Measurements from ENCODE around the gene IFT57. TPM values are rescaled to one million over a fixed set of nuclear protein-coding genes. Genes with fewer than 3 reads are reported as not detected.

IFT57 gene
- total and polyA plus RNA-seq, 9 of the 15 experiments (the other 6 are each of a cell fraction or from before 2014, with no cell fraction given): 1.5 to 20.1 (median 9.9) TPM

DNA sequence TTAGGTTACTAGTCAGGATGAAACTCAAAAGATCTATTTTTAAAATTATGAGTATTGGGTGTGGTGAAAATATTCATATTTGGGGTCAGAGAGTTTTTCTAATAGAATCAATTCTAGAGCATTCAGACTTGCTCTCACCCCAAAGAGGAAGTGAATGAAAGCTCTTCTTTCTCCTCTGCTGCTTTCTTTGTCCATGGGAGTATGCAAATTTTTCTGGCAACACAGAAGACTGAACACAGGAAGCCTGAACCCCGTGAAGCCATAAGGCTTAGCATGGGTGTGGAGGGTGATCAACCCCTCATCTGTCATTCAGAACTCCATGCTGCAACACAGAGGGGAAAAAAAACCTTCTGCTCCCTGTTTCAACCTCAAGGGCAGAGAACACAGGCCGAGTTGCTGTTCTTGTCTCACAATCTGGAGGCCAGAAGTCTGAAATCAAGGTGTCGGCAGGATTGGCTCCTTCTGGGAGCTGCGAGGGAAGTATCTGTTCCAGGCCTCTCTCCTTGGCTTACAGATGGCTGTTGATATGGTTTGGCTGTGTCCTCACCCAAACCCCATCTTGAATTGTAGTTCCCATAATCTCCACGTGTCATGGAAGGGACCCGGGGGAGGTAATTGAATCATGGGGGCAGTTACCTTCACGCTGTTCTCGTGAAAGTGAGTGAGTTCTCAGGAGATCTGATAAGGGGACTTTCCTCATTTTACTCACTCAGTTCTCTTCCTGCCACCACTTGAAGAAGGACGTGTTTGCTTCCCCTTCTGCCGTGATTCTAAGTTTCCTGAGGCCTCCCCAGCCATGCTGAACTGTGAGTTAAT, 97.7 kb downstream of the IFT57 start (continued):
- TF ChIP-seq, protein P1, sequence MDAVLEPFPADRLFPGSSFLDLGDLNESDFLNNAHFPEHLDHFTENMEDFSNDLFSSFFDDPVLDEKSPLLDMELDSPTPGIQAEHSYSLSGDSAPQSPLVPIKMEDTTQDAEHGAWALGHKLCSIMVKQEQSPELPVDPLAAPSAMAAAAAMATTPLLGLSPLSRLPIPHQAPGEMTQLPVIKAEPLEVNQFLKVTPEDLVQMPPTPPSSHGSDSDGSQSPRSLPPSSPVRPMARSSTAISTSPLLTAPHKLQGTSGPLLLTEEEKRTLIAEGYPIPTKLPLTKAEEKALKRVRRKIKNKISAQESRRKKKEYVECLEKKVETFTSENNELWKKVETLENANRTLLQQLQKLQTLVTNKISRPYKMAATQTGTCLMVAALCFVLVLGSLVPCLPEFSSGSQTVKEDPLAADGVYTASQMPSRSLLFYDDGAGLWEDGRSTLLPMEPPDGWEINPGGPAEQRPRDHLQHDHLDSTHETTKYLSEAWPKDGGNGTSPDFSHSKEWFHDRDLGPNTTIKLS (IDR thresholded peaks at IDR 0.05; ENCODE audit: borderline replicate concordance, low read depth): peak; percentile 80; the same call in 1 of the 2 replicates
- TF ChIP-seq PHB (CRISPR knock-in tag; IDR thresholded peaks at IDR 0.05): no peak
- TF ChIP-seq, protein P2, sequence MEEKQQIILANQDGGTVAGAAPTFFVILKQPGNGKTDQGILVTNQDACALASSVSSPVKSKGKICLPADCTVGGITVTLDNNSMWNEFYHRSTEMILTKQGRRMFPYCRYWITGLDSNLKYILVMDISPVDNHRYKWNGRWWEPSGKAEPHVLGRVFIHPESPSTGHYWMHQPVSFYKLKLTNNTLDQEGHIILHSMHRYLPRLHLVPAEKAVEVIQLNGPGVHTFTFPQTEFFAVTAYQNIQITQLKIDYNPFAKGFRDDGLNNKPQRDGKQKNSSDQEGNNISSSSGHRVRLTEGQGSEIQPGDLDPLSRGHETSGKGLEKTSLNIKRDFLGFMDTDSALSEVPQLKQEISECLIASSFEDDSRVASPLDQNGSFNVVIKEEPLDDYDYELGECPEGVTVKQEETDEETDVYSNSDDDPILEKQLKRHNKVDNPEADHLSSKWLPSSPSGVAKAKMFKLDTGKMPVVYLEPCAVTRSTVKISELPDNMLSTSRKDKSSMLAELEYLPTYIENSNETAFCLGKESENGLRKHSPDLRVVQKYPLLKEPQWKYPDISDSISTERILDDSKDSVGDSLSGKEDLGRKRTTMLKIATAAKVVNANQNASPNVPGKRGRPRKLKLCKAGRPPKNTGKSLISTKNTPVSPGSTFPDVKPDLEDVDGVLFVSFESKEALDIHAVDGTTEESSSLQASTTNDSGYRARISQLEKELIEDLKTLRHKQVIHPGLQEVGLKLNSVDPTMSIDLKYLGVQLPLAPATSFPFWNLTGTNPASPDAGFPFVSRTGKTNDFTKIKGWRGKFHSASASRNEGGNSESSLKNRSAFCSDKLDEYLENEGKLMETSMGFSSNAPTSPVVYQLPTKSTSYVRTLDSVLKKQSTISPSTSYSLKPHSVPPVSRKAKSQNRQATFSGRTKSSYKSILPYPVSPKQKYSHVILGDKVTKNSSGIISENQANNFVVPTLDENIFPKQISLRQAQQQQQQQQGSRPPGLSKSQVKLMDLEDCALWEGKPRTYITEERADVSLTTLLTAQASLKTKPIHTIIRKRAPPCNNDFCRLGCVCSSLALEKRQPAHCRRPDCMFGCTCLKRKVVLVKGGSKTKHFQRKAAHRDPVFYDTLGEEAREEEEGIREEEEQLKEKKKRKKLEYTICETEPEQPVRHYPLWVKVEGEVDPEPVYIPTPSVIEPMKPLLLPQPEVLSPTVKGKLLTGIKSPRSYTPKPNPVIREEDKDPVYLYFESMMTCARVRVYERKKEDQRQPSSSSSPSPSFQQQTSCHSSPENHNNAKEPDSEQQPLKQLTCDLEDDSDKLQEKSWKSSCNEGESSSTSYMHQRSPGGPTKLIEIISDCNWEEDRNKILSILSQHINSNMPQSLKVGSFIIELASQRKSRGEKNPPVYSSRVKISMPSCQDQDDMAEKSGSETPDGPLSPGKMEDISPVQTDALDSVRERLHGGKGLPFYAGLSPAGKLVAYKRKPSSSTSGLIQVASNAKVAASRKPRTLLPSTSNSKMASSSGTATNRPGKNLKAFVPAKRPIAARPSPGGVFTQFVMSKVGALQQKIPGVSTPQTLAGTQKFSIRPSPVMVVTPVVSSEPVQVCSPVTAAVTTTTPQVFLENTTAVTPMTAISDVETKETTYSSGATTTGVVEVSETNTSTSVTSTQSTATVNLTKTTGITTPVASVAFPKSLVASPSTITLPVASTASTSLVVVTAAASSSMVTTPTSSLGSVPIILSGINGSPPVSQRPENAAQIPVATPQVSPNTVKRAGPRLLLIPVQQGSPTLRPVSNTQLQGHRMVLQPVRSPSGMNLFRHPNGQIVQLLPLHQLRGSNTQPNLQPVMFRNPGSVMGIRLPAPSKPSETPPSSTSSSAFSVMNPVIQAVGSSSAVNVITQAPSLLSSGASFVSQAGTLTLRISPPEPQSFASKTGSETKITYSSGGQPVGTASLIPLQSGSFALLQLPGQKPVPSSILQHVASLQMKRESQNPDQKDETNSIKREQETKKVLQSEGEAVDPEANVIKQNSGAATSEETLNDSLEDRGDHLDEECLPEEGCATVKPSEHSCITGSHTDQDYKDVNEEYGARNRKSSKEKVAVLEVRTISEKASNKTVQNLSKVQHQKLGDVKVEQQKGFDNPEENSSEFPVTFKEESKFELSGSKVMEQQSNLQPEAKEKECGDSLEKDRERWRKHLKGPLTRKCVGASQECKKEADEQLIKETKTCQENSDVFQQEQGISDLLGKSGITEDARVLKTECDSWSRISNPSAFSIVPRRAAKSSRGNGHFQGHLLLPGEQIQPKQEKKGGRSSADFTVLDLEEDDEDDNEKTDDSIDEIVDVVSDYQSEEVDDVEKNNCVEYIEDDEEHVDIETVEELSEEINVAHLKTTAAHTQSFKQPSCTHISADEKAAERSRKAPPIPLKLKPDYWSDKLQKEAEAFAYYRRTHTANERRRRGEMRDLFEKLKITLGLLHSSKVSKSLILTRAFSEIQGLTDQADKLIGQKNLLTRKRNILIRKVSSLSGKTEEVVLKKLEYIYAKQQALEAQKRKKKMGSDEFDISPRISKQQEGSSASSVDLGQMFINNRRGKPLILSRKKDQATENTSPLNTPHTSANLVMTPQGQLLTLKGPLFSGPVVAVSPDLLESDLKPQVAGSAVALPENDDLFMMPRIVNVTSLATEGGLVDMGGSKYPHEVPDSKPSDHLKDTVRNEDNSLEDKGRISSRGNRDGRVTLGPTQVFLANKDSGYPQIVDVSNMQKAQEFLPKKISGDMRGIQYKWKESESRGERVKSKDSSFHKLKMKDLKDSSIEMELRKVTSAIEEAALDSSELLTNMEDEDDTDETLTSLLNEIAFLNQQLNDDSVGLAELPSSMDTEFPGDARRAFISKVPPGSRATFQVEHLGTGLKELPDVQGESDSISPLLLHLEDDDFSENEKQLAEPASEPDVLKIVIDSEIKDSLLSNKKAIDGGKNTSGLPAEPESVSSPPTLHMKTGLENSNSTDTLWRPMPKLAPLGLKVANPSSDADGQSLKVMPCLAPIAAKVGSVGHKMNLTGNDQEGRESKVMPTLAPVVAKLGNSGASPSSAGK (IDR thresholded peaks at IDR 0.05): peak; percentile 87
- TF ChIP-seq, protein P3, sequence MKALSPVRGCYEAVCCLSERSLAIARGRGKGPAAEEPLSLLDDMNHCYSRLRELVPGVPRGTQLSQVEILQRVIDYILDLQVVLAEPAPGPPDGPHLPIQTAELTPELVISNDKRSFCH (CRISPR knock-in tag; IDR thresholded peaks at IDR 0.05): no peak
- TF ChIP-seq, protein P3 (tag; IDR thresholded peaks at IDR 0.05): peak; percentile 92
- no peak for TF ChIP-seq ETV1 (tag; conservative IDR thresholded peaks at IDR 0.05; ENCODE audit: low read depth)
- 0 out of 4 replicates have a peak, but pooled peaks of 1 of the 2 experiments have one; percentile 24 for TF ChIP-seq HDAC1 (IDR thresholded peaks at IDR 0.05)
- TF ChIP-seq TRIM28 (IDR thresholded peaks at IDR 0.05): no peak
- no peak for TF ChIP-seq ZNF133 (CRISPR knock-in tag; IDR thresholded peaks at IDR 0.05)
- no peak for TF ChIP-seq KAT7 (CRISPR knock-in tag; IDR thresholded peaks at IDR 0.05; ENCODE audit: borderline replicate concordance)
